NCI-H1092 treated with DMSO at 0.1 percent for 48 hours (cell line): ENCODE results near the gene PEX7.
A peak's percentile ranks its signal among the peaks of the same experiment; 100 is the strongest.
"Not testable (repeated sequence)": the region's sequence is repeated elsewhere in the genome, so short reads cannot be mapped to it uniquely, and the experiment has no call there.

Experiments
- DNase-seq: peaks from one replicate; lab custom pipeline; 2025; lab: John Stamatoyannopoulos, UW

The PEX7 gene

GRCh38 chr6:136840276-136841001 lies 18.0 kb downstream of the PEX7 start:
- DNase-seq, result no peak

GRCh38 chr6:136843210-136843609 lies 20.8 kb downstream of the PEX7 start:
- DNase-seq, result no peak

- DNase-seq, result peak; percentile 33
Observed at GRCh38 chr6:136846046-136846445, 23.7 kb downstream of the PEX7 start.

- DNase-seq, result not testable (repeated sequence)
Observed at GRCh38 chr6:136846477-136846876, 24.1 kb downstream of the PEX7 start.

- DNase-seq, result not testable (repeated sequence)
Observed at GRCh38 chr6:136849979-136850563, 27.7 kb downstream of the PEX7 start.

GRCh38 chr6:136859430-136859829 lies 37.0 kb downstream of the PEX7 start:
- no peak for DNase-seq

- DNase-seq, result no peak
Observed at GRCh38 chr6:136860043-136860442, 37.7 kb downstream of the PEX7 start.

- DNase-seq, result no peak
Observed at GRCh38 chr6:136862662-136863061, 40.3 kb downstream of the PEX7 start.

GRCh38 chr6:136863752-136864151 lies 41.4 kb downstream of the PEX7 start:
- DNase-seq, result no peak

- DNase-seq, result no peak
Observed at GRCh38 chr6:136864676-136865075, 42.3 kb downstream of the PEX7 start.

GRCh38 chr6:136866872-136867416 lies 44.6 kb downstream of the PEX7 start:
- no peak for DNase-seq

- DNase-seq, result no peak
Observed at GRCh38 chr6:136869451-136869850, 47.1 kb downstream of the PEX7 start.

- no peak for DNase-seq
Observed at GRCh38 chr6:136873748-136874147, 51.4 kb downstream of the PEX7 start.

- DNase-seq, result not testable (repeated sequence)
Observed at GRCh38 chr6:136876469-136876868, 54.1 kb downstream of the PEX7 start.

GRCh38 chr6:136880748-136881460 lies 58.5 kb downstream of the PEX7 start:
- DNase-seq, result no peak

- no peak for DNase-seq
Observed at GRCh38 chr6:136886091-136886490, 63.7 kb downstream of the PEX7 start.

GRCh38 chr6:136887953-136888352 lies 65.6 kb downstream of the PEX7 start:
- peak; percentile 6 for DNase-seq

GRCh38 chr6:136889271-136890193 lies 67.1 kb downstream of the PEX7 start:
- DNase-seq, result peak; percentile 17

GRCh38 chr6:136890194-136890839 lies 67.9 kb downstream of the PEX7 start:
- no peak for DNase-seq

GRCh38 chr6:136890986-136891385 lies 68.6 kb downstream of the PEX7 start:
- no peak for DNase-seq

- DNase-seq, result no peak
Observed at GRCh38 chr6:136893187-136893586, 70.8 kb downstream of the PEX7 start.
